GM19438 (cell line): ENCODE measurements around the gene NPAS2.

Experiments
- ATAC-seq: cut with Tn5 transposase; IDR thresholded peaks from one replicate; pipeline ENCODE4 v1.9.1; 2021; ENCODE audit warnings: low read depth; ENCODE audit not compliant: unreplicated experiment

NPAS2 gene

DNA sequence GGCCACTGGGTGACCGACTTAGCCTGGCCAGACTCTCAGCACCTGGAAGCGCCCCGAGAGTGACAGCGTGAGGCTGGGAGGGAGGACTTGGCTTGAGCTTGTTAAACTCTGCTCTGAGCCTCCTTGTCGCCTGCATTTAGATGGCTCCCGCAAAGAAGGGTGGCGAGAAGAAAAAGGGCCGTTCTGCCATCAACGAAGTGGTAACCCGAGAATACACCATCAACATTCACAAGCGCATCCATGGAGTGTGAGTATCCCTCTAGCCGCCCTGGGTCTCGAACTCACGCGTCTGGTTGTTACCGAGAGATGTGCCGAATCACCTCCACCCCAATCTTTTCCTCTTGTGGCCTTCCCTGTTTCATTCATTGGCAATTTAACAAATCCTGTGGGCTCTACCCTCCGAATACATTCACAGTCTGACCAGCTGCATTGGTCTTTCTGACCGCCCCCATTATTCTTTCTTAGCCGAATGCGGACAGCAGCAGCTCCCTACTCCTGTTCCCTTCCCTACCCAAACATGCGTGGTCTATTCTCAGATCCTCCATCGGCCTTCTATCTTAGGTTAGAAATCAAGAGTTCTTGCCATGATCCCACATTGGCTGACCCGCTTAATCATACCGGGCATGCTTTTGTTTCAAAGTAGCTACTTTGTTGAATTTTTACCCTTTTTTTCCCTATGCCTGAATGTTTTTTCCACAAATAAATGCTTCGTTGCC lies 182.8 kb downstream of the NPAS2 start:
- ATAC-seq, result no peak

DNA sequence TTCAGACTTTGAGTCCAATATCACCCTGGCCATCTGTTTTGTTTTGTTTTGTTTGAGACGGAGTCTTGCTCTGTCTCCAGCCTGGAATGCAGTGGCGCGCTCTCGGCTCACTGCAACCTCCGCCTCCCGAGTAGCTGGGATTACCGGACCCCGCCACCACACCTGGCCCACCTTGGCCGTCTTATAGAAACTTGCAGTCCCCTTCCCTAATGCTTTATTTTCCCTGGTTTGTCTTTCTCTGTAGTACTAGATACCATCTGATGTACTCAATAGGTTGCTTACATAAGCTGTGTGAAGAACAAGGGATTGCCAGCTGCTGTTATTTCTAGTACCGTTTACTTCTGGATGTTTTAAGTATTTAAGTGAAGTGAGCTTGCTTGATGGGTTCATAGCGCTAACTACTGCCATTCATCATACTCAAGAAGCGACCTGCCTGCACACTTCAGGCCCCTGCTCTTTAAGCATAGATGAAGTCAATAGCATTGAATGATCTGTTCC lies 183.4 kb downstream of the NPAS2 start:
- ATAC-seq, result no peak

DNA sequence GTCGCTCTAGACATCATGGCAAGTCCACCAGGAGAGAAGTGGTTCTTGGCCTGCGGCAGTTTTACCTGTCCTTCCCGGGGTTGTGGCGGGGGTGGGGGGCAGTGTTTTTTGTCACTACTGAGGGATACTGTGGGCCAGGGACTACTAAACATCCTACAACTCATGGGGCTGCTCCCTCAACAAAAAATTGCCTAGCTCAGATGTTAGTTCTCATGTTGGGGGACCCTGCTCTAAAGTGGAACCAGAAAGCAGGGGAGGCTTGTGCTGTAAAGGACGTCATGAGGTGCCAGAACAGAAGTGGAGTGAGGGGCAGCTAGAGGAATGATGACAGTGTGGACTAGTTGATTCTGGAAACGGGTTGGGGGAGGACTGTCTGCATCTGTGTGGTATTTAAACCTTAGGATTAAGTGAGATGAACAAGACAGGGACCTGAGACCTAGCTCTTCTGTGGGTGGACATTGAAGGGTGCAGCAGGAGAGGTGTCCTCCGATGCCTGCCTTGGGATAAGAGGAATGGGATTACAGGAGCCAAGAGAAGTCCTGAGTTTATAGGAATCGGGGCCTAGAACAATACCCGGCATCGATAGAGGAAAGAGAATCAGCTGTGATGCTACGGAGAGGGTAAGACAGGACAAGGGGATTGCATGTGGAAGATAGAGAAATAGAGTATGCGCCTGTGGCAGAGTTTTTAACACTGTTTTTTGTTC lies 184.8 kb downstream of the NPAS2 start:
- ATAC-seq, result no peak

DNA sequence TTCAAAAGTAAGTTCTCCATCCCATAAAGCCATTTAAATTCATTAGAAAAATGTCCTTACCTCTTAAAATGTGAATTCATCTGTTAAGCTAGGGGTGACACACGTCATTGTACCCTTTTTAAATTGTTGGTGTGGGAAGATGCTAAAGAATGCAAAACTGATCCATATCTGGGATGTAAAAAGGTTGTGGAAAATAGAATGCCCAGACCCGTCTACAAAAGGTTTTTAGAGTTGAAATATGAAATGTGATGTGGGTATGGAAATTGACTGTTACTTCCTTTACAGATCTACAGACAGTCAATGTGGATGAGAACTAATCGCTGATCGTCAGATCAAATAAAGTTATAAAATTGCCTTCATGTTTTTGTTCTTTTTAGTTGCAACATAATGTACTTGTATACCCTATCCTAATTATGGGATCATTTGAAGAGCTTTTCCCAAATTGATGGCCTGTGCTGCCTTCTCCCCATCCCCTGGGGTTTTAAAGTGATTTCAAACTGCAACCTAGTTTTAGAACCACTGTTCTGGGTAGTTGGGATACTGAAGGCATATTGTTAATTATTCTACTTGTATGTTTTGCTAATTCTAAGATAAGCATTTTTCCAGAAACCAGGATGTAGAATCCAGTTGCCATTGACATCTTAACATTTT lies 186.3 kb downstream of the NPAS2 start:
- no peak for ATAC-seq

DNA sequence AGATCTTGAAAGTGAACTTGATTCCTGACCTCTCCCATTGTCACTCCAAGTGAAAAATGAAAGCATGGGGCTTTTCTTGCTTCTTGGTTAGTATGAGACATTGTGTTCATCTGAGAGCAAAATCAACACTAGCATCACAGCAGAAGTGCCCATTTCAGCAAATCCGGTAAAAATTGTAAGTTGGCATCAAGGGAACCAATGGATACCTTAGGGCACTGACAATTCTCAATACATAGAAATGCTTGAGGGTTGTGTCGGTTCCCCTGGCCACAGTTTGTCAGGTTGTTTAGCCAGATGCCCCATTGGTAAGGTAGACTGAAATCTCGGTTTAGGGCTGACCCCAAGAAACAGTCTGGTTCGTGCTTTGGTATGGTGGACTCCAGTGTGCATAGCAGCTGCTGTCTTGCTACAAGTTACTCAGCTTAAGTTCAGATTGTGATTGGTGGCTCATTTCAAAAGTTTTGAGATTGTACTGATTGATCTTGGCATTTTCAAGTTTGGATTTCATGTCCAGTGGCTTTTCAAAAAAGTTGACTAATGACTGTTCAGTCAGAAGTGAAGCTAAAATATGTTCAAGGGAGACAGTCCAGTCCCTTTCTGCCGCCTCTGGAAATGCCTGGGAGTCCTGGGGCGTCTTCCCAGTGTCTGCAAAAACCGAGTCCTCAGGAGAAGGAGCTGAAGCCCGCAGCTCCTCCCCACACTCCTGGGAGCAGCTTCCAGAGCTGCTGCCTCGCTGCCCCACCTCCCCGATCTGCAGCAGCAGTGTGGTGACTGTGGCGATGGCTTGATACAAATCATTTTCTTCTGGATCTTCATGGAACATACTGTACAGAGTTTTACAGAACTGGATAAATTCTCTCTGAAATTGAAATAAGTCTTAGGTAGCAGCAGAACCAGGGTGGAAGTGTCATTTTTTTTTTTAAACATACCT lies 187.7 kb downstream of the NPAS2 start:
- ATAC-seq, result no peak

DNA sequence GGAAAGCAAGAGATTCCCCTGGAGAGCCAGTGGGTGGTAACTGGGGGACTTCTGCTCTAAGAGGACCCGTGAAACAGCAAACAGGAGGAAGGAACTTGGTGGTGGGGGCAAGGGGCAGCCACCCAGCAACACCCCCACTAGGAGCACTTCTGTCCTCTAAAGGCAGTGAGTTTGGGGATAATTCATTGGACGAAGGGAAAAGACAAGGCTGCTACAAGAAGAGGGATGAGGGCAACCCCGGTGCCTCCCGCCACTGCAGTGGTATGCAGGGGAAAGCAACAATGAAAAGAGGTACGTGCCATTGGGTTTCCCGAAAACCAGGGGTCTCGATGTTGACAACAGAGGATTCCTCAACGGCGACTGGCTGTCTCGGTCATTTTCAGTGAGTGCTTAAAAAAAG lies 191.2 kb downstream of the NPAS2 start:
- no peak for ATAC-seq

DNA sequence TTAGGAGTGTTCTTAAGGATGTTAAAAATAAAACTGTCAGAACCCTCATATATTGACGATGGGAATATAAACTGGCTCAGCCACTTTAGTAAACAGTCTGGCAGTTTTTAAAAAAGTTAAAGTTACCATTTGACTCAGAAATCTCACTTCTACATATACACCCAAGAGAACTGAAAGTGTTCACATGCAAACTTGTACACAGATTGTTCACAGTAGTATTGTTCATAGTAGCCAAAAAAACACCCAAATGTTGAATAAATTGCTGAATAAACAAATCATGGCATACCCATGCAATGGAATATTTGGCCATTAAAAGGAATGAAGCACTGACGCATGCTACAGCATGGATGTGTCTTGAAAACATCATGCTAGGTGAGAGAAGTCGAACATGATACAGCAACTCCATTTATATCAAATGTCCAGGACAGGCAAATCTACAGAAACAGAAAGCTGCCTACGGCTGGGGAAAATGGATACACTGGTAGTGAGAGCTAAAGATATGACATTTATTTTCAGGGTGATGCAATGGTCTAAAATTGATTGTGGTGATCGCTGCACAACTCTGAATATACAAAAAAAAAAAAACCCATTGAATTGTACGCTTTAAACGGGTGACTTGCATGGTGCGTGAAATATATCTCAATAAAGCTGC lies 192.2 kb downstream of the NPAS2 start:
- peak; percentile 80 for ATAC-seq

DNA sequence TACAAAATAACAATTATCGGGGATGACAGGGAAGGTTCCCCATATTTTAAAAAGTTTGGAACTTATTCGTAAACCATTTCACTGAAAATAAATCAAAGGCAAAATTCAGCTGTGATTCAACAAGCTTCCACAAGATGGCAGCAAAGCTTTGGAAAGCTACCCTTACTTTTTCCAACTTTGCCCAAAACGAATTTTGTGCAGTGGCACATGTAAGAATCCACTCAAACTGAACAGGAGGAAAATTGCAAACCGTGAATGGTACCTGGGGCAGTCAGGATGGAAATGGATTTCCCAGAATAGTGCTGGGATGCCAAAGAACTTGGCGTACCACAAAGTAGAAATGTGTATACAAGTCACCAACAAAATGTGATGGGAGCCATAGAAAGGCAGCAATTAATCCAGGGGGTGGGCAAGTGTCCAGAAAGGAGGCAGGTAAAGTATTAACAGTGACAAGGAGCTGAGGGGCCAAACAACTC lies 192.8 kb downstream of the NPAS2 start:
- no peak for ATAC-seq

DNA sequence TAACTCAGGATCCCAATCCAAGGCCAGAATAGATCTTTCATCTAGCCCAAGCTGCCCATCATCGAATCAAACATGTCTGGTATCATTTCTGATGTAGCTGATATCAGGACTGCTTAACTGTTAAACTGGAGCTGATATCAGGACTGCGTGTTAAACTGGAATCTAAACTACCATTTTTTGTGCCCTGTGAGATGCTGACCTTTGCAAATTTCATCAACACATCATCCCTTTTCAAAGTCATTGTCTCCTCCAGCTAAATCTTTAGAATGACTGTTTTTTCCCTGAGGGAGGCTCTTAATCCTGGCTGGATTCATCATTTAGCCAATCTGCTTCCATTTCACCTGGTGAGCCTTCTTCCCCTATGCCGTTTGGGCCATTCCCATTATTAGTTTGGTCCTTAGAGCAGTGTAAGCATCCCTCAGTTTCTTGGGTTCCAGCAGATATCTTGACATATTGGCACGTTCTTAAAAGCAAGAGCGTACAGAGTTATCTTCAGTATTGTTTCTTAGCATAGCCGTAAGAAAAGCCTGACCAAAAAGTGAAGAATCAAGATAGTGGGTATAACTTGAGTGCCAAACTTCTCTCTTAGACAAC lies 194.4 kb downstream of the NPAS2 start:
- ATAC-seq, result no peak

DNA sequence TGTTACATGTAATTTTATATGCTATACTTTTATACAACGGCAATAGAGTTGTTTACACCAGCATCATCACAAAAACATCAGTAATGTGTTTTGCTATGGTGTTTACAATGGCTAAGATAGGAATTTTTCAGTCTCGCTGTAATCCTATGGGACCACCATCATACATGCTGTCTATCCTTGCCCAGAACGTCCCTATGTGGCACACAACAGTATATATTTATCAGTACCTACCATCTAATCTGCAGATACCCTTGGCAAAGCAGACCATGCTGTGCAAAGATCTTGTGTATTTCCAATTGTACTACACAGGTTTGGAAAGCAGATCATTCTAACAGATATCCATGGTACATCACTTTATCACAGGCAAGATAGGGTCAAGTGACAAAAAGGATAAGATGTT lies 197.4 kb downstream of the NPAS2 start:
- no peak for ATAC-seq

DNA sequence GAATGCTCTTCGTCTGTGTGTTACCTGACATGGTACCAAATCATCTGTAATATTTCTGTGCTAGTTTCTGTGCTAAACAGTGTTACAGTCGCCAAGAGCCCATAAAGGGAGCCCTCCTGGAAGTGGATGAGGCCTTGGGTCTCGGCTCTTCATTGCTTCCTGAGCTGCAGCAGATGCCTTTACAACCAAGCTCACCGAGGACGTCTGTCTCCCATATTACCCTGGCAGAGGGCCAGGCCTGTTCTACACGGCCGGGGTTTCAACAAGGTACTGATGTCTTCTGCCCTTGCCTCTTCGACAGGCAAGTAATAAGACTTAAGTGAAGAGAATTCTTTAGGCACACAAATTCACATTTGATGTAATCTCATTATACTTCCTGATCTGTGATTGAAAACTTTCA lies 199.0 kb downstream of the NPAS2 start:
- ATAC-seq, result no peak

DNA sequence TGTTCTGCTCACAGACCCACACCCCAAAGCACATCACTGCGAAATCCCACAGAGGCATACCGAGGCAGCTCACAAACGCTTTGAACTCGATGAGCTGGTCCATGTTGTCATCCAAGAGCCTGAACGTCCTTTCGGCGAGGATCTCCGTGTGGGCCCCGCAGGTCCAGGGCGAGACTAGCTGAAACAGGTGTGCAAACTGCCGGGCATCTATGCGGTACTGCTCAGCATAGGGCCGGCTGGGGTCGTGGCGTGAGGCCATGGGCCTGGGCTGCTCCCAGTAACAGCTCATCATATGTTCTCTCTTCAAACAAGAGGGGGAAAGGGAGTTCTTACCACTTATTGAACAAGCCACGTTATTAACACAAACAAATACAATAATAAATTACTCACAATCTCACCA lies 202.3 kb downstream of the NPAS2 start:
- no peak for ATAC-seq

DNA sequence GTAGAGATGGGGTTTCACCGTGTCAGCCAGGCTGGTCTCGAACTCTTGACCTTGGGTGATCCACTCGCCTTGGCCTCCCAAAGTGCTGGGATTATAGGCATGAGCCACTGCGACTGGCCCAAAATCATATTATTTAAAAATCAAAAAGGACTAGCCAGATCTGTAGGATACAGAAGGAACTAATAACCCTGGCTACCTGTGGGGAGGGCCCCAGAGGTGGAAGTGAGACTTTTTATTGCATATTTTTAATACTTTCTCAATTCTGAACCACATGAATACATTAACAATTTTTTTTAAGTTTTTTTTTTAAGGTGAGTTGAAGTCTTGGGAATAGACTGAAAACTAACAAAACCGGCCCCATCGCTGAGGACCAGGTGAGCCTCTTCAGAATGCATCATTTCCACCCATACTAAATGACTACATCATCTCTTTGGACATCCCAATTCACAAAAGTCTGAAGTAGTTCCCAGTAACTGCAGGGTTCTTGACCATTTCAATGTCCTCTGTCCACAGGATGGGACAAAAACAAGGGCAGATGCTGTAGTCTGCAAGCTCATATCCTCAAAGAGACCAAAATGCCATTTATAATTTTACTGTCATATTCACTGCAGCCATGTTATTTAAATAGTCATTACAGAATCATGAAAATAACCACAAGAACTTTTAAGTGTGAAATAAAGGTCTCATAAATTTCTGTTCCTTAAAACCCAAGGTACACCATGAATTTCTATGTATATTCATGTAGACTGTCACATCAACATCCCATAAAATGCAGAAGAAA lies 203.6 kb downstream of the NPAS2 start:
- no peak for ATAC-seq

DNA sequence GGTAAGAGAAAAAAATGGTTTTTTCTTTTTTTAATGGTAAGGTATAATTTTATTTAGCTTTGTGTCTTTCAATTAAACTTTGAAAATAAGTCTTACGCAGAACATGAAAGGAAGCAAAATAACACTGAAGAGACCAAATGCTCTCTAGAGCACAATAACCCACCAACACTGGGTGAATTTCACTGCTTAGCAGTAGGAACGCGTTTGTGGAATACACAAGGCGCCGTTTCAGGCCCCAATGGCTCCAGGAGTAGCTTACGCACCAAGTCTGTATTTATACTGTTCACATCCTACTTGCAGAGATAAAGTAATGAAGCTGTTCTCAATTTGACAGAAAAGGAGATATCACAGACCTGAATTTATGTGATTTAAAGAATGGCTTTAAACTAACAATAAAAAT lies 205.6 kb downstream of the NPAS2 start:
- ATAC-seq, result no peak

DNA sequence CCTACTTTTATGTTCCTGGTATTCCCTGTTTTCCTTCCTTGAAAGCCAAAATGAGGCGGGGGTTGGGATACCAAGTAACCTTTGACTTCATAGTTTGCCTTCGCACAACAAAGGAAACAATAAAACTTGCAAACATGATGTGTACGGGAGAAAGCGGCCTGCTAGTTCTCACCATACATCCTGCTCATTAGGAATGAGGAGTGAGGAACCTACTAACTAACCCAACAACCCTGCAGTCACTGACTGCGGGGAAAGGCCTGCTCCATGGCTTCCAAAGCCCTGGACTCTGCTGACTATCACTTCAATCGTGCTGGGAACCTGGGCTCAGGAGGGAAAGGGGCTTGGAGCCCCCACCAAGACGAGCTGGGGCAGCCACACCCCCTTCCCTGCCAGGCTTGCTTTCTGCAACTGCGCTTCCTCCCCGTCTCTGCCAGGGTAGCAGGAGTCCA lies 206.3 kb downstream of the NPAS2 start:
- no peak for ATAC-seq

DNA sequence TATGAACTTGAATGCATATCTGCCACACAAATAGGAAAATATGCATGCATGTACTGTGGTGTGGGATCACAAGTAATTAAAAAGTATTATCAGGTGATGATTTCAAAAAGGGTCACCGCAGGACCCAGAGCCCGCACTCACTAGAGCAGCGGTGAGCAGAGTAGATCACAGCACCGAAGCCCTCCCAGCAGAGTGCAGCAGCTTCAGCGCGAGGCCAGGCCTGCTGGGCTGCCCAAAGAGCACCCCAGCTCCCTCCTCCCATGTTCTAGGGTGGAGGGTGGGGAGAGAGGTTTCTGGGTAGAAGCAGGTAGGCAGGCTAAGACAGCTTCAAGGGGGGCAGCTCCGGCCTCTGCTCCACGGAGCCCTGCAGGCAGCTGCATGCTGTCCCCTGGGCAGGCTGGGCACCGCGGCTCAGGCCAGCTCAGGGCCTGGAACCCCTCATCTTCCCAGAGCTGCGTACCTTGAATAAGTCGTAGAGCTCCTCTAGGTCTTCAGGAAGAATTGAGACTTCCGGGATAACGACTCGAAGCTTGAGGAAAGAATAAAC lies 207.1 kb downstream of the NPAS2 start:
- ATAC-seq, result no peak

DNA sequence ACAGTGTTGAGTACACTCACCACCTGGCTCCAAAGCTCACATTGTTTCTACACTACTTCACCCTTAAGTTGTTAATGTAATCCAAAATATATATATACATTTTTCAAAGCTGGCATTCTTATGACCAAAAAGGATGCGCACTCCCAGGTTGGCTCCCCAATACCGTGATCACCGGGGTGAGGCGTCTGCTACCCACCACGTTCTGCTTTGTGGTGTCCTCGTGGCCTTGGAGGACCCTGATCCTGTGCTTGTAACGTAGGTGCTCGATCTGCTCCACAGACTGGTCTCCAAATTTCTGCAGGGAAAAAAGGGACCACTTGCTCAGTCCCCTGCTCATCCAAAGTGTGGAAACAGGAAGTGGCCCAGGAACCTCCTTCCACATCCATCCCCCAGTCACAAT lies 207.9 kb downstream of the NPAS2 start:
- no peak for ATAC-seq

DNA sequence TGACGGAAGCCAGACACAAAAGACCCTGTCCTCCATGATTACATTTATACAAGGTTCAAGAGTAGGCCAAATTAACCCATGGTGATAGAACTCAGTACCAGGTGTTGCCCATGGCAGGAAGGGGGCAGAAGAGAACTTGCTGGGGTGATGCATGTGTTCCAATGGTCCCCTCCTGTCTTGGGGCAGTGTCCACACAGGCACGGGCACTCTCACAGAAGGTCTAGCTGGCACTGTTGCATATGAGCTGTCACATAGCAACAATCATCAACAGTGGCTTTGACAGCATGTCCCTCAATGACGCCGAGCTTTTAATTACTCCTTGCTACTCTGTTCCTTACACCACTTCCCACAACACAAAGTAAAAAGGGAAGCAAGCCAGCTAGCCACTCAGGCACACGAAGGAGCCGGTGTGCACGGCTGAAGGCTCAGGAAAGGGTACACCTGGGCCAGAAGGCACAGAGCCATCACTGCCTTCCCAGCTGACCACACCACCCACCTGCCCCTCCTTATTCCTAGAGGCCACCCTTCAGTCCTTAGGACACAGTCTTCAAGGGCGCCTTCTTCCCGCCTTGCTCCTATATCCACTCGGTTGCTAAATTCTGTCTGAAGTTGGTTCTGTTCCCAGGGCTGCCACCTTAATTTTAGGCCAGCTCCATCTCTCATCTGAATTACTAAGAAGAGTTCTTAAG lies 211.1 kb downstream of the NPAS2 start:
- ATAC-seq, result no peak
